Measurements from ENCODE around the gene SPG11. TPM values are rescaled to one million over a fixed set of nuclear protein-coding genes. Genes with fewer than 3 reads are reported as not detected.

The SPG11 gene
- total and polyA plus RNA-seq, 2 of the 13 experiments (the other 11 are each of a cell fraction or from before 2014, with no cell fraction given): 31.5 to 40.7 TPM

GRCh38 chr15:44663410-44664308, at the start of gene SPG11 (continued):
- TF ChIP-seq FOXA1 (IDR thresholded peaks at IDR 0.05) (no peak), FOXA1 (CRISPR knock-in tag; IDR thresholded peaks at IDR 0.05) (no peak; the same call in 1 of the 2 replicates), RFX3 (CRISPR knock-in tag; IDR thresholded peaks at IDR 0.05) (no peak), TEF (CRISPR knock-in tag; IDR thresholded peaks at IDR 0.05) (0 out of 2 replicates have a peak, but pooled peaks have one; percentile 55), SATB2 (CRISPR knock-in tag; IDR thresholded peaks at IDR 0.05) (peak; percentile 74; the same call in 1 of the 2 replicates), ZNF7 (CRISPR knock-in tag; IDR thresholded peaks at IDR 0.05) (no peak), DBP (CRISPR knock-in tag; IDR thresholded peaks at IDR 0.05; ENCODE audit: not compliant biosample characterization) (peak; percentile 96), BORCS8-MEF2B (CRISPR knock-in tag; IDR thresholded peaks at IDR 0.05) (peak; percentile 91), MAX (IDR thresholded peaks at IDR 0.05) (peak; percentile 98), FOXK2 (IDR thresholded peaks at IDR 0.05) (no peak), DNMT1 (CRISPR knock-in tag; IDR thresholded peaks at IDR 0.05) (peak; percentile 77; the same call in 1 of the 2 replicates), HOXD1 (CRISPR knock-in tag; IDR thresholded peaks at IDR 0.05) (peak; percentile 88; the same call in 1 of the 2 replicates), ZNF562 (CRISPR knock-in tag; IDR thresholded peaks at IDR 0.05; ENCODE audit: borderline replicate concordance) (peak; percentile 72; the same call in 1 of the 2 replicates), ZNF512 (CRISPR knock-in tag; IDR thresholded peaks at IDR 0.05) (no peak), ZNF670 (CRISPR knock-in tag; IDR thresholded peaks at IDR 0.05; ENCODE audit: borderline replicate concordance) (peak; percentile 70; the same call in 1 of the 2 replicates), RFXANK (CRISPR knock-in tag; IDR thresholded peaks at IDR 0.05) (peak; percentile 93), ZNF768 (CRISPR knock-in tag; IDR thresholded peaks at IDR 0.05) (peak; percentile 55; the same call in 1 of the 2 replicates), JUNB (CRISPR knock-in tag; IDR thresholded peaks at IDR 0.05; ENCODE audit: borderline replicate concordance) (no peak), ETV5 (CRISPR knock-in tag; IDR thresholded peaks at IDR 0.05; ENCODE audit: borderline replicate concordance) (peak; percentile 90), NPAS2 (CRISPR knock-in tag; IDR thresholded peaks at IDR 0.05; ENCODE audit: borderline replicate concordance) (no peak; the same call in 1 of the 2 replicates), ZNF367 (CRISPR knock-in tag; IDR thresholded peaks at IDR 0.05; ENCODE audit: borderline replicate concordance) (peak; percentile 88)
- TF ChIP-seq, protein P1, sequence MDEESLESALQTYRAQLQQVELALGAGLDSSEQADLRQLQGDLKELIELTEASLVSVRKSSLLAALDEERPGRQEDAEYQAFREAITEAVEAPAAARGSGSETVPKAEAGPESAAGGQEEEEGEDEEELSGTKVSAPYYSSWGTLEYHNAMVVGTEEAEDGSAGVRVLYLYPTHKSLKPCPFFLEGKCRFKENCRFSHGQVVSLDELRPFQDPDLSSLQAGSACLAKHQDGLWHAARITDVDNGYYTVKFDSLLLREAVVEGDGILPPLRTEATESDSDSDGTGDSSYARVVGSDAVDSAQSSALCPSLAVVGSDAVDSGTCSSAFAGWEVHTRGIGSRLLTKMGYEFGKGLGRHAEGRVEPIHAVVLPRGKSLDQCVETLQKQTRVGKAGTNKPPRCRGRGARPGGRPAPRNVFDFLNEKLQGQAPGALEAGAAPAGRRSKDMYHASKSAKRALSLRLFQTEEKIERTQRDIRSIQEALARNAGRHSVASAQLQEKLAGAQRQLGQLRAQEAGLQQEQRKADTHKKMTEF (CRISPR knock-in tag; IDR thresholded peaks at IDR 0.05): peak; percentile 93
- TF ChIP-seq, protein P2, sequence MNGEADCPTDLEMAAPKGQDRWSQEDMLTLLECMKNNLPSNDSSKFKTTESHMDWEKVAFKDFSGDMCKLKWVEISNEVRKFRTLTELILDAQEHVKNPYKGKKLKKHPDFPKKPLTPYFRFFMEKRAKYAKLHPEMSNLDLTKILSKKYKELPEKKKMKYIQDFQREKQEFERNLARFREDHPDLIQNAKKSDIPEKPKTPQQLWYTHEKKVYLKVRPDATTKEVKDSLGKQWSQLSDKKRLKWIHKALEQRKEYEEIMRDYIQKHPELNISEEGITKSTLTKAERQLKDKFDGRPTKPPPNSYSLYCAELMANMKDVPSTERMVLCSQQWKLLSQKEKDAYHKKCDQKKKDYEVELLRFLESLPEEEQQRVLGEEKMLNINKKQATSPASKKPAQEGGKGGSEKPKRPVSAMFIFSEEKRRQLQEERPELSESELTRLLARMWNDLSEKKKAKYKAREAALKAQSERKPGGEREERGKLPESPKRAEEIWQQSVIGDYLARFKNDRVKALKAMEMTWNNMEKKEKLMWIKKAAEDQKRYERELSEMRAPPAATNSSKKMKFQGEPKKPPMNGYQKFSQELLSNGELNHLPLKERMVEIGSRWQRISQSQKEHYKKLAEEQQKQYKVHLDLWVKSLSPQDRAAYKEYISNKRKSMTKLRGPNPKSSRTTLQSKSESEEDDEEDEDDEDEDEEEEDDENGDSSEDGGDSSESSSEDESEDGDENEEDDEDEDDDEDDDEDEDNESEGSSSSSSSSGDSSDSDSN (CRISPR knock-in tag; IDR thresholded peaks at IDR 0.05): peak; percentile 92
